Measurements from ENCODE around the gene FGF8.

- no peak for TF ChIP-seq REST (IDR thresholded peaks at IDR 0.05)
- TF ChIP-seq CTCF (IDR thresholded peaks at IDR 0.05; ENCODE audit: low read depth, low read length, missing input control), result no peak
Measured at GRCh38 chr10:101771380-101771779, 4.5 kb downstream of the FGF8 start.

Data from liver (tissue), 2 donors.